IMR-90 (cell line): ENCODE measurements around the gene CEP57L1.
"Not testable (repeated sequence)": the region's sequence is repeated elsewhere in the genome, so short reads cannot be mapped to it uniquely, and the experiment has no call there.

Experiments
- BHLHE40 ChIP-seq: fragments of 150-350 bp; IDR thresholded peaks from 2 replicates; pipeline ENCODE4 v1.6.1; 2016; ENCODE audit warnings: mild to moderate bottlenecking, low read depth, low read length
- CEBPB ChIP-seq: IDR thresholded peaks from 2 replicates; pipeline ENCODE4 v1.6.1; 2012; ENCODE audit warnings: low read depth, low read length, improper control_type of control experiment
- CTCF ChIP-seq: conservative IDR thresholded peaks from 2 replicates; pipeline ENCODE4 v1.5.1; 2012; ENCODE audit warnings: mild to moderate bottlenecking, low read depth, low read length, improper control_type of control experiment
- ELK1 ChIP-seq: fragments of 150-350 bp; IDR thresholded peaks from 2 replicates; pipeline ENCODE4 v1.6.1; 2016; ENCODE audit warnings: low read depth, mild to moderate bottlenecking, low read length, moderate library complexity, borderline replicate concordance
- FOS ChIP-seq: fragments of 150-350 bp; IDR thresholded peaks from 2 replicates; pipeline ENCODE4 v1.6.1; 2016; ENCODE audit warnings: low read depth, low read length
- MAZ ChIP-seq: IDR thresholded peaks from 2 replicates; pipeline ENCODE4 v1.6.1; 2012; ENCODE audit warnings: low read depth, mild to moderate bottlenecking, low read length, improper control_type of control experiment, moderate library complexity, borderline replicate concordance
- NFE2L2 ChIP-seq: fragments of 150-350 bp; IDR thresholded peaks from 2 replicates; pipeline ENCODE4 v1.6.1; 2016; ENCODE audit warnings: low read depth, mild to moderate bottlenecking, low read length
- POLR2A ChIP-seq: IDR thresholded peaks from 2 replicates; pipeline ENCODE4 v1.6.1; 2012; ENCODE audit warnings: mild to moderate bottlenecking, low read depth, low read length
- RAD21 ChIP-seq: IDR thresholded peaks from 2 replicates; pipeline ENCODE4 v1.6.1; 2012; ENCODE audit warnings: low read length, improper control_type of control experiment
- RFX5 ChIP-seq: IDR thresholded peaks from 2 replicates; pipeline ENCODE4 v1.8.0; 2012; ENCODE audit warnings: low read depth, mild to moderate bottlenecking, low read length, moderate library complexity
- SMC3 ChIP-seq: fragments of 150-350 bp; IDR thresholded peaks from 2 replicates; pipeline ENCODE4 v1.6.1; 2016; ENCODE audit warnings: low read depth, mild to moderate bottlenecking, antibody characterized with exemption, low read length, moderate library complexity
- USF2 ChIP-seq: fragments of 150-350 bp; IDR thresholded peaks from 2 replicates; pipeline ENCODE4 v1.6.1; 2017; ENCODE audit warnings: mild to moderate bottlenecking, antibody characterized with exemption, low read length, low read depth

- TF ChIP-seq FOS, CTCF, POLR2A, RAD21, SMC3, CEBPB, USF2, MAZ, NFE2L2, RFX5, BHLHE40, ELK1: not testable (repeated sequence)
Measured at GRCh38 chr6:109084146-109084545, 11.2 kb upstream of the CEP57L1 start.
